NB4 (cell line): ENCODE data around the gene UBE2V1.
A peak's percentile ranks its signal among the peaks of the same experiment; 100 is the strongest.

ENCODE experiments used
- DNase-seq: peaks from one replicate; pipeline ENCODE4 v3.0.0; 2010; ENCODE audit warnings: low read depth
- H3K4me3 ChIP-seq: one replicate; pipeline ENCODE4 v1.5.1; 2011; ENCODE audit warnings: mild to moderate bottlenecking, low read depth, low read length, moderate library complexity
- CTCF ChIP-seq: IDR thresholded peaks from one replicate; pipeline ENCODE4 v1.5.1; 2012; ENCODE audit warnings: low read depth, low read length
- MAX ChIP-seq: IDR thresholded peaks from 2 replicates; pipeline ENCODE4 v1.6.1; 2011; ENCODE audit warnings: low read depth, low read length
- MYC ChIP-seq: IDR thresholded peaks from 2 replicates; pipeline ENCODE4 v1.6.1; 2011; ENCODE audit warnings: low read depth, low read length
- POLR2A ChIP-seq: IDR thresholded peaks from 2 replicates; pipeline ENCODE4 v1.6.1; 2011; ENCODE audit warnings: mild to moderate bottlenecking; ENCODE audit not compliant: insufficient read length; ENCODE audit errors: extremely low read depth

The UBE2V1 gene

GRCh38 chr20:50118203-50118602 lies 5.3 kb upstream of the UBE2V1 start:
- DNase-seq, result no peak
- H3K4me3 ChIP-seq, result no peak overlapping the region
- TF ChIP-seq MAX (no peak), MYC (no peak), CTCF (no peak), POLR2A (no peak)

- TF ChIP-seq MAX (no peak), MYC (no peak), CTCF (no peak), POLR2A (no peak)
- no peak for DNase-seq
- peak overlapping the region; percentile 79 for H3K4me3 ChIP-seq
These were observed 3.5 kb upstream of the UBE2V1 start for GRCh38 chr20:50116368-50116999.

GRCh38 chr20:50115591-50116367 lies 2.8 kb upstream of the UBE2V1 start:
- peak overlapping the region; percentile 79 for H3K4me3 ChIP-seq
- peak; percentile 96 for DNase-seq
- peak; percentile 78 for TF ChIP-seq POLR2A
- no peak for TF ChIP-seq CTCF
- TF ChIP-seq MAX, result peak; percentile 87
- TF ChIP-seq MYC, result peak; percentile 91

- peak overlapping the region; percentile 79 for H3K4me3 ChIP-seq
- TF ChIP-seq CTCF, result no peak
- DNase-seq, result no peak
These were observed 2.1 kb upstream of the UBE2V1 start for GRCh38 chr20:50115041-50115512.

- no peak for DNase-seq
- no peak for TF ChIP-seq MYC
- no peak for TF ChIP-seq POLR2A
- no peak for TF ChIP-seq CTCF
- no peak for TF ChIP-seq MAX
- H3K4me3 ChIP-seq, result peak overlapping the region; percentile 91
These were observed 672 bp upstream of the UBE2V1 start for GRCh38 chr20:50113420-50114224.
